Transverse colon (tissue), 4 donors: ENCODE measurements around the gene RABGAP1L. TPM values are rescaled to one million over a fixed set of nuclear protein-coding genes. Genes with fewer than 3 reads are reported as not detected.
"Not testable (repeated sequence)": the region's sequence is repeated elsewhere in the genome, so short reads cannot be mapped to it uniquely, and the experiment has no call there.

Experiments used
- DNase-seq: peaks from one replicate; pipeline ENCODE4 v3.0.0-alpha.2; 2019
- H3K27ac ChIP-seq, 4 donors: fragments of 200-600 bp; sonication (generic); 2 replicates each; pipeline ENCODE4 v1.5.1; 2016 to 2018; ENCODE audit warnings: inconsistent platforms in 4 of 4
- H3K27me3 ChIP-seq: fragments of 200-600 bp; sonication (generic); 2 replicates; pipeline ENCODE4 v1.5.1; 2017; ENCODE audit warnings: inconsistent platforms
- H3K36me3 ChIP-seq, 4 donors: fragments of 200-600 bp; sonication (generic); 2 replicates each; pipeline ENCODE4 v1.5.1; 2017 to 2019; ENCODE audit warnings: inconsistent platforms in 4 of 4
- H3K4me1 ChIP-seq, 4 donors: fragments of 200-600 bp; sonication (generic); 2 replicates each; pipeline ENCODE4 v1.5.1; 2017 to 2020; ENCODE audit warnings: inconsistent platforms in 4 of 4
- H3K4me3 ChIP-seq, 4 donors: fragments of 200-600 bp; sonication (generic); 1 replicate in 1 of 4; 2 replicates in 3 of 4; pipeline versions ENCODE4 v1.5.1 to v1.6.1; 2017 to 2019; ENCODE audit warnings: inconsistent platforms in 4 of 4
- H3K9me3 ChIP-seq, 2 donors: fragments of 200-600 bp; sonication (generic); 2 replicates each; pipeline ENCODE4 v1.5.1; 2017 to 2019; ENCODE audit warnings: inconsistent platforms in 2 of 2
- EP300 ChIP-seq: sonication (generic); formaldehyde crosslinking; IDR thresholded peaks from one replicate; pipeline ENCODE4 v1.6.1; 2017; ENCODE audit warnings: antibody characterized with exemption, low read depth
- POLR2A ChIP-seq: fragments of 450-650 bp; IDR thresholded peaks from one replicate; pipeline ENCODE4 v1.6.1; 2016; ENCODE audit warnings: antibody characterized with exemption, mild to moderate bottlenecking, moderate library complexity
- POLR2AphosphoS5 ChIP-seq, 3 donors: sonication (generic); formaldehyde crosslinking; IDR thresholded peaks; one replicate each; pipeline ENCODE4 v1.6.1; 2016; ENCODE audit warnings: antibody characterized with exemption in 3 of 3
- WGBS, 2 donors: methylation state at CpG; one replicate each; pipeline ENCODE4 v1.1.5; 2018; ENCODE audit warnings: low coverage in 1 of 2; 5-methylcytosine and 5-hydroxymethylcytosine counted together
- in situ Hi-C, 4 donors: fragments of 200-750 bp; cut with MboI; loops; one replicate each; pipeline versions ENCODE4 v1.15.0 to v1.15.1; 2017; ENCODE audit warnings: low sequenced_read_pairs in 3 of 4, low pct_ligation_motif_present in 1 of 4, low pct_unique_long_range_greater_than_20kb in 1 of 4
- intact Hi-C: fragments of 100-400 bp; cut with DNase I; formaldehyde crosslinking; loops from one replicate; pipeline ENCODE4 v1.15.1; 2023; ENCODE audit warnings: low total_unique reads
- total RNA-seq, 4 donors: library from RNA; depleted of rRNA; stranded (reverse); fragments of >200 nt; gene quantifications; one replicate each; pipeline ENCODE4 v1.1.0, GENCODE V29; 2016
- TF ChIP-seq, protein P1 (sequence below), 5 experiments: fragments of 200-600 bp in 3 of 5; fragments of 450-650 bp in 2 of 5; sonication (generic) in 3 of 5; IDR thresholded peaks; 1 replicate in 2 of 5; 2 replicates in 3 of 5; pipeline ENCODE4 v1.5.1; 2016 to 2017; ENCODE audit warnings: antibody characterized with exemption in 5 of 5, inconsistent platforms in 3 of 5, mild to moderate bottlenecking in 2 of 5, moderate library complexity in 1 of 5

The RABGAP1L gene
- total RNA-seq, 4 donors from 2014 or later: 68.9 to 127 (median 99.9) TPM

DNA sequence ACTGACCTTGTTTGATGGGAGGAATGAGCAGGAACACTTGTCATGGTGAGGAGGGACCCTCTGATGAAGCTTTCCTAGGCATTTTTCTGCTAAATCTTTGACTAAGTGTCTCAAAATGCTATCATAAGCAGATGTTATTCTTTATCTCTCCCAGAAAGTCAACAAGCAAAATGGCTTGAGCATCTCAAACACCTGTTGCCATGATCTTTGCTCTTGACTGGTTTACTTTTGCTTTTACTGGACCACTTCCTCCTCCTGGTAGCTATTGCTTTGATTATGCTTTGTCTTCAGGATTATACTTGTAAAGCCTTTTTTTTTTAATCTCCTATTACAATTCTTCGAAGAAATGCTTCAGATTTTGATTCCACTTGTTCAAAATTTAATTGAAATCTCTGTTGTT is 445.9 kb downstream of the RABGAP1L start:
- Histone ChIP-seq H3K4me3 (no peak overlapping the region), H3K27ac (no peak overlapping the region), H3K36me3 (no peaks in the 10 kb centered on the region), H3K4me1 (no peaks in the 10 kb centered on the region), H3K9me3 (no peaks in the 10 kb centered on the region), H3K27me3 (no peaks in the 10 kb centered on the region)
- intact Hi-C loops: no loop called here
- 55% methylated on average over 1 of the region's 1 CpG for WGBS, 2 donors
- TF ChIP-seq, protein P1, sequence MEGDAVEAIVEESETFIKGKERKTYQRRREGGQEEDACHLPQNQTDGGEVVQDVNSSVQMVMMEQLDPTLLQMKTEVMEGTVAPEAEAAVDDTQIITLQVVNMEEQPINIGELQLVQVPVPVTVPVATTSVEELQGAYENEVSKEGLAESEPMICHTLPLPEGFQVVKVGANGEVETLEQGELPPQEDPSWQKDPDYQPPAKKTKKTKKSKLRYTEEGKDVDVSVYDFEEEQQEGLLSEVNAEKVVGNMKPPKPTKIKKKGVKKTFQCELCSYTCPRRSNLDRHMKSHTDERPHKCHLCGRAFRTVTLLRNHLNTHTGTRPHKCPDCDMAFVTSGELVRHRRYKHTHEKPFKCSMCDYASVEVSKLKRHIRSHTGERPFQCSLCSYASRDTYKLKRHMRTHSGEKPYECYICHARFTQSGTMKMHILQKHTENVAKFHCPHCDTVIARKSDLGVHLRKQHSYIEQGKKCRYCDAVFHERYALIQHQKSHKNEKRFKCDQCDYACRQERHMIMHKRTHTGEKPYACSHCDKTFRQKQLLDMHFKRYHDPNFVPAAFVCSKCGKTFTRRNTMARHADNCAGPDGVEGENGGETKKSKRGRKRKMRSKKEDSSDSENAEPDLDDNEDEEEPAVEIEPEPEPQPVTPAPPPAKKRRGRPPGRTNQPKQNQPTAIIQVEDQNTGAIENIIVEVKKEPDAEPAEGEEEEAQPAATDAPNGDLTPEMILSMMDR (IDR thresholded peaks at IDR 0.05): no peak
- in situ Hi-C loops: no loop called here
- DNase-seq: no peak

DNA sequence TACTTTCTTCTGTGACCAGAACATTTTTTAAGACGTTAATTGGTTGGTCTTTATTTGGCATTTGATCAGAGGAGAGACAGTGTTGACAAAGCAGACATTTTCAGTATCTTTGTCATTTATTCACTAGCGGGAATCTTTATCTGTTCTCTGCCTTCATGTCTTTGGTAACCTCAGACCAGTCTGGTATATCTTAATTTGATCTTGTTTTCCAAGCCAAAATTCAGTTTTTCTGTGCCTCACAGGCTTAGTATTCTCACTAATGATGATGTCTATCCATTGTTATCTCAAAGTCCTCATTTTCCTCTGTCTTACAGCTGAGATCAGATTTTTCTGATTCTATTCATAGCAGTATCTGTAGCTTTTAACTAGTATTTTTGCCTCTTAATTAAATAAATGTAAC is 447.2 kb downstream of the RABGAP1L start:
- Histone ChIP-seq H3K27ac (no peak overlapping the region), H3K27me3 (no peaks in the 10 kb centered on the region), H3K9me3 (no peaks in the 10 kb centered on the region), H3K36me3 (no peaks in the 10 kb centered on the region), H3K4me1 (no peaks in the 10 kb centered on the region), H3K4me3 (no peak overlapping the region)
- DNase-seq: no peak
- intact Hi-C loops: no loop called here
- in situ Hi-C loops: no loop called here
- TF ChIP-seq EP300 (no peak), POLR2A (no peak), POLR2AphosphoS5 (IDR thresholded peaks at IDR 0.05) (no peak)
- TF ChIP-seq, protein P1 (IDR thresholded peaks at IDR 0.05): no peak
- 61 to 78% methylated on average over 2 of the region's 2 CpGs for WGBS, 2 donors

DNA sequence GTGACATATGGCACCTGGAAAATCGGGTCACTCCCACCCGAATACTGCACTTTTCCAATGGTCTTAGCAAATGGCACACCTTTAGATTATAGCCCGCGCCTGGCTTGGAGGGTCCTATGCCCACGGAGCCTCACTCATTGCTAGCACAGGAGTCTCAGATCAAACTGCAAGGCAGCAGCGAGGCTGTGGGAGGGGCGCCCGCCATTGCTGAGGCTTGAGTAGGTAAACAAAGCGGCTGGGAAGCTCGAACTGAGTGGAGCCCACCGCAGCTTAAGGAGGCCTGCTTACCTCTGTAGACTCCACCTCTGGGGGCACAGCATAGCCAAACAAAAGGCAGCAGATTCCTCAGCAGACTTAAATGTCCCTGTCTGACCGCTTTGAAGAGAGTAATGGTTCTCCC is 458.6 kb downstream of the RABGAP1L start:
- 94% methylated on average over 12 of the region's 12 CpGs; no CpG with 5 or more reads in 1 of the 2 donors for WGBS, 2 donors
- in situ Hi-C loops, H3K4me3 ChIP-seq, H3K36me3 ChIP-seq, H3K9me3 ChIP-seq, intact Hi-C loops, H3K27ac ChIP-seq, H3K4me1 ChIP-seq, DNase-seq, H3K27me3 ChIP-seq: not testable (repeated sequence)

DNA sequence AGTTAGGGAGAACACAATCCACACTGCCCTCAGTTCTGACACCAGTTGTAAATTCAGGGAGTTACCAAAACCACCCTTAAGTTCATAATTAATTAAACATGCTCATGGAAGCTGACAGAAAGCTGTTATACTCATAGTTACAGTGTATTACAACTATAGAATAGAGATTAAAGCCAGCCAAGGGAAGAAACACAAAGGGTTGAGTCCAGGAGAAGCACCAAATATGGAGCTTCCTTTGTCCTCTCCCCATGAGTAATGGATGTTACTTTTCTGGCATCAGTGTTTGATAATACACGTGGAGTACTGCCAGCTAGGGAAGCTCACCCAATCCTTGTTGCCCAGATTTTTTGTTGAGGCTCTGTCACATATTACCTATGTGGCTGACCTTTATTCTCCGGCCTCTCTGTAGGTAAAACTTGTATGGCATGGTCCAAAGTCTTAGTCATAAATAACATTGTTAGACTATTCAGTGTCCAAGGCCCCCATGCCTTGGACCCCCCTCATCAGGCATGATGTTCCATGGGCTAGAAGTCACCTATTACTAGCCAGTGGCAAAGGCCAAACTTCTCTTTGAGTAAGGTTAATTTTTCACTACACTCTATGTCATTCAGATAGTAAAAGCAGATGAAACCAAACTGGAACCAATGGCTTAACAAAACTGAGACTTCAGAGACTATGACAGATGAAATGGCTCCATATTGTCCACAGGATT is 464.2 kb downstream of the RABGAP1L start:
- Histone ChIP-seq H3K27ac (no peak overlapping the region), H3K9me3 (no peaks in the 10 kb centered on the region), H3K36me3 (no peaks in the 10 kb centered on the region), H3K4me3 (no peak overlapping the region), H3K4me1 (no peaks in the 10 kb centered on the region), H3K27me3 (no peaks in the 10 kb centered on the region)
- TF ChIP-seq POLR2A: no peak
- TF ChIP-seq EP300: no peak
- TF ChIP-seq POLR2AphosphoS5 (IDR thresholded peaks at IDR 0.05): no peak
- TF ChIP-seq, protein P1 (IDR thresholded peaks at IDR 0.05): no peak
- intact Hi-C loops (no loop called here), in situ Hi-C loops (no loop called here)
- DNase-seq: no peak
- WGBS, 2 donors: 61 to 83% methylated on average over 1 to 2 of the region's 2 CpGs
